GM18951 (cell line): ENCODE measurements around the gene CHDH.

Experiments used
- POLR2A ChIP-seq: IDR thresholded peaks from 4 replicates; pipeline ENCODE4 v1.6.1; 2011; ENCODE audit warnings: mild to moderate bottlenecking; ENCODE audit not compliant: insufficient read length, insufficient read depth; ENCODE audit errors: extremely low read depth
- in situ Hi-C: fragments of 300-500 bp; cut with MboI; formaldehyde crosslinking; loops from one replicate; pipeline ENCODE4 v1.12.0; 2022; ENCODE audit warnings: low sequenced_read_pairs, mixed read lengths, inconsistent platforms; ENCODE audit not compliant: unreplicated experiment

CHDH gene

GRCh38 chr3:53826048-53826447 is 20.2 kb downstream of the CHDH start:
- no peak for TF ChIP-seq POLR2A
- in situ Hi-C loops = no loop called here

- no peak for TF ChIP-seq POLR2A
- in situ Hi-C loops = no loop called here
These were observed 21.4 kb downstream of the CHDH start for GRCh38 chr3:53824795-53825194.

GRCh38 chr3:53823956-53824657 is 22.1 kb downstream of the CHDH start:
- no peak for TF ChIP-seq POLR2A
- in situ Hi-C loops = no loop called here

GRCh38 chr3:53823026-53823955 is 22.9 kb downstream of the CHDH start:
- no peak for TF ChIP-seq POLR2A
- in situ Hi-C loops = no loop called here

- TF ChIP-seq POLR2A = no peak
- in situ Hi-C loops = no loop called here
These were observed 23.9 kb downstream of the CHDH start for GRCh38 chr3:53822331-53822741.

GRCh38 chr3:53821631-53822121 is 24.5 kb downstream of the CHDH start:
- no peak for TF ChIP-seq POLR2A

GRCh38 chr3:53820756-53821580 is 25.3 kb downstream of the CHDH start:
- in situ Hi-C loops = no loop called here
- TF ChIP-seq POLR2A = no peak

More at GRCh38 chr3:53821631-53822121, 24.5 kb downstream of the CHDH start:
- in situ Hi-C loops = no loop called here

- TF ChIP-seq POLR2A = no peak
- in situ Hi-C loops = no loop called here
These were observed 26.1 kb downstream of the CHDH start for GRCh38 chr3:53820084-53820483.

GRCh38 chr3:53819163-53819868 is 26.9 kb downstream of the CHDH start:
- in situ Hi-C loops = no loop called here

GRCh38 chr3:53818221-53819162 is 27.7 kb downstream of the CHDH start:
- in situ Hi-C loops = no loop called here
- no peak for TF ChIP-seq POLR2A

More at GRCh38 chr3:53819163-53819868, 26.9 kb downstream of the CHDH start:
- no peak for TF ChIP-seq POLR2A

- no peak for TF ChIP-seq POLR2A
- in situ Hi-C loops = no loop called here
These were observed 28.4 kb downstream of the CHDH start for GRCh38 chr3:53817809-53818208.
